KMS-11 (cell line): ENCODE data around the gene RMC1.

Experiments used
- H2AFZ ChIP-seq: fragments of 200-600 bp; sonication (generic); 2 replicates; pipeline ENCODE4 v1.6.1; 2016; ENCODE audit warnings: antibody characterized with exemption, mixed run types, low read depth
- H3K27ac ChIP-seq: fragments of 200-600 bp; sonication (generic); 2 replicates; pipeline ENCODE4 v1.6.1; 2016; ENCODE audit warnings: mild to moderate bottlenecking, mixed run types
- H3K27me3 ChIP-seq: fragments of 200-600 bp; sonication (generic); 2 replicates; pipeline ENCODE4 v1.6.1; 2017; ENCODE audit warnings: mild to moderate bottlenecking, low read depth, mixed run types, moderate library complexity; ENCODE audit not compliant: insufficient read depth
- H3K36me3 ChIP-seq: fragments of 200-600 bp; sonication (generic); 2 replicates; pipeline ENCODE4 v1.6.1; 2017; ENCODE audit warnings: mild to moderate bottlenecking, mixed run types; ENCODE audit not compliant: insufficient read depth
- H3K4me1 ChIP-seq: fragments of 200-600 bp; sonication (generic); 2 replicates; pipeline ENCODE4 v1.6.1; 2016; ENCODE audit warnings: mild to moderate bottlenecking, low read depth, mixed run types; ENCODE audit not compliant: poor library complexity, severe bottlenecking
- H3K4me2 ChIP-seq: fragments of 200-600 bp; sonication (generic); 2 replicates; pipeline ENCODE4 v1.7.0; 2016; ENCODE audit warnings: mild to moderate bottlenecking, mixed run types
- H3K4me3 ChIP-seq: fragments of 200-600 bp; sonication (generic); IDR thresholded peaks from 2 replicates; pipeline ENCODE4 v1.6.1; 2017; ENCODE audit warnings: low read depth, low read length, mixed read lengths; ENCODE audit not compliant: insufficient read depth
- H3K79me2 ChIP-seq: fragments of 200-600 bp; sonication (generic); 2 replicates; pipeline ENCODE4 v1.6.1; 2016; ENCODE audit warnings: low read depth, mixed run types; ENCODE audit not compliant: insufficient read depth
- H3K9ac ChIP-seq: fragments of 200-600 bp; sonication (generic); 2 replicates; pipeline ENCODE4 v1.6.1; 2016; ENCODE audit warnings: mild to moderate bottlenecking, mixed run types
- H4K20me1 ChIP-seq: fragments of 200-600 bp; sonication (generic); 2 replicates; pipeline ENCODE4 v1.6.1; 2016; ENCODE audit warnings: mild to moderate bottlenecking, mixed run types; ENCODE audit not compliant: insufficient read depth
- CTCF ChIP-seq: fragments of 200-600 bp; sonication (generic); conservative IDR thresholded peaks from 2 replicates; pipeline ENCODE4 v1.6.1; 2017; ENCODE audit warnings: low read depth, mild to moderate bottlenecking, antibody characterized with exemption, low read length, moderate library complexity, mixed read lengths

The RMC1 gene

GRCh38 chr18:23570912-23571504 lies 67.7 kb downstream of the RMC1 start:
- Histone ChIP-seq H3K27me3 (no peaks in the 10 kb centered on the region), H3K4me3 (no peak overlapping the region), H3K36me3 (no peaks in the 10 kb centered on the region), H3K79me2 (peaks cover 16% of the 10 kb centered on the region; the same call in 1 of the 2 replicates), H3K9ac (no peak overlapping the region), H2AFZ (no peak overlapping the region), H3K4me2 (no peak overlapping the region), H3K4me1 (peaks cover 40% of the 10 kb centered on the region), H3K27ac (no peak overlapping the region), H4K20me1 (no peaks in the 10 kb centered on the region)
- no peak for TF ChIP-seq CTCF

DNA sequence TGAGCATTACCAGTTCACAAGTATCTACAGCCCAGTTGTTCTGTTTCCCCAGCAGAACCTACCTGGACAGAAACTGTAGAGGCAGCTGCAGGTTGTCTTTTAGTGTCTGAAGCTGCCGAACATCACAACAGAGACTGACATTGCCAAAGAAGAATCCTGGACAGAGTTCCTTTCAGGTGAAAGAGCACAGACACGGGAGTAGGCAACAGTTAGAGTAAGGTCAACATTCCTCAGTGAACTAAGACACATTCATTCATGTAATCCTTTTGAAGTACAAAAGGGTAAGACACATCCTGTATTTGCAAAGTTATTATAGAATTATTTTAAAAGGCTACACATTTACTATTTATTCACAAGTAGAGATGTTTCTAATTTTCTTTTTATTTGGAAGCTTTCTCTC lies 68.7 kb downstream of the RMC1 start:
- Histone ChIP-seq H3K79me2 (peaks cover 20% of the 10 kb centered on the region; the same call in 1 of the 2 replicates), H3K36me3 (no peaks in the 10 kb centered on the region), H3K9ac (no peak overlapping the region), H3K4me3 (no peak overlapping the region), H3K27ac (no peak overlapping the region), H3K4me1 (peaks cover 45% of the 10 kb centered on the region), H2AFZ (no peak overlapping the region), H3K4me2 (no peak overlapping the region), H4K20me1 (no peaks in the 10 kb centered on the region), H3K27me3 (no peaks in the 10 kb centered on the region)
- no peak for TF ChIP-seq CTCF

GRCh38 chr18:23572570-23572969 lies 69.3 kb downstream of the RMC1 start:
- peaks cover 48% of the 10 kb centered on the region for H3K4me1 ChIP-seq
- H3K4me2 ChIP-seq, result no peak overlapping the region
- H3K9ac ChIP-seq, result no peak overlapping the region
- H2AFZ ChIP-seq, result no peak overlapping the region
- no peak overlapping the region for H3K27ac ChIP-seq
- peaks cover 20% of the 10 kb centered on the region; the same call in 1 of the 2 replicates for H3K79me2 ChIP-seq
- H3K4me3 ChIP-seq, result no peak overlapping the region
- no peaks in the 10 kb centered on the region for H4K20me1 ChIP-seq
- no peaks in the 10 kb centered on the region for H3K27me3 ChIP-seq
- no peaks in the 10 kb centered on the region for H3K36me3 ChIP-seq
- TF ChIP-seq CTCF, result no peak

GRCh38 chr18:23573020-23573419 lies 69.7 kb downstream of the RMC1 start:
- peaks cover 52% of the 10 kb centered on the region for H3K4me1 ChIP-seq
- H3K9ac ChIP-seq, result no peak overlapping the region
- no peaks in the 10 kb centered on the region for H3K36me3 ChIP-seq
- H3K27ac ChIP-seq, result peak overlapping the region; percentile 80; the same call in 1 of the 2 replicates
- peak overlapping the region; percentile 98 for H3K4me2 ChIP-seq
- H4K20me1 ChIP-seq, result no peaks in the 10 kb centered on the region
- no peaks in the 10 kb centered on the region for H3K27me3 ChIP-seq
- H3K4me3 ChIP-seq, result no peak overlapping the region
- peaks cover 20% of the 10 kb centered on the region; the same call in 1 of the 2 replicates for H3K79me2 ChIP-seq
- TF ChIP-seq CTCF, result no peak
- no peak overlapping the region for H2AFZ ChIP-seq
